Endodermal cell (in vitro differentiated cells): ENCODE data around the gene GAA. TPM values are rescaled to one million over a fixed set of nuclear protein-coding genes. Genes with fewer than 3 reads are reported as not detected.

Experiments
- DNase-seq: peaks from one replicate; pipeline ENCODE4 v3.0.0-alpha.2; 2017
- H3K27ac ChIP-seq: 2 replicates; pipeline ENCODE4 v1.5.1; 2013; ENCODE audit warnings: mild to moderate bottlenecking, low read depth, low read length, moderate library complexity
- H3K27me3 ChIP-seq: 2 replicates; pipeline ENCODE4 v1.6.1; 2013; ENCODE audit warnings: mild to moderate bottlenecking, low read length, moderate library complexity; ENCODE audit not compliant: insufficient read depth, control insufficient read depth, poor library complexity, severe bottlenecking
- H3K36me3 ChIP-seq: 2 replicates; pipeline ENCODE4 v1.7.0; 2013; ENCODE audit warnings: mild to moderate bottlenecking, low read length, moderate library complexity; ENCODE audit not compliant: control insufficient read depth, insufficient read depth
- H3K4me1 ChIP-seq: one replicate; pipeline ENCODE4 v1.7.0; 2013; ENCODE audit warnings: low read length; ENCODE audit not compliant: control insufficient read depth, insufficient read depth
- H3K4me3 ChIP-seq: 2 replicates; pipeline ENCODE4 v1.5.1; 2013; ENCODE audit warnings: mild to moderate bottlenecking, low read length, moderate library complexity
- H3K9ac ChIP-seq: 2 replicates; pipeline ENCODE4 v1.6.1; 2013; ENCODE audit warnings: mild to moderate bottlenecking, low read length, moderate library complexity; ENCODE audit not compliant: poor library complexity, severe bottlenecking; ENCODE audit errors: extremely low read depth
- H3K9me3 ChIP-seq: 2 replicates; pipeline ENCODE4 v1.6.1; 2013; ENCODE audit warnings: mild to moderate bottlenecking, low read length, moderate library complexity; ENCODE audit not compliant: control insufficient read depth
- H3K27ac Mint-ChIP-seq: 2 replicates; pipeline ENCODE4 v1.8.0; 2020; ENCODE audit warnings: mixed read lengths
- H3K27me3 Mint-ChIP-seq: 2 replicates; pipeline ENCODE4 v1.8.0; 2021; ENCODE audit warnings: mild to moderate bottlenecking, mixed read lengths; ENCODE audit not compliant: insufficient read depth
- H3K36me3 Mint-ChIP-seq: 2 replicates; pipeline ENCODE4 v1.8.0; 2020; ENCODE audit warnings: low read depth, mixed read lengths
- H3K4me1 Mint-ChIP-seq: 2 replicates; pipeline ENCODE4 v1.8.0; 2020; ENCODE audit warnings: mixed read lengths
- H3K4me3 Mint-ChIP-seq: 2 replicates; pipeline ENCODE4 v1.8.0; 2020; ENCODE audit warnings: mild to moderate bottlenecking, moderate library complexity, mixed read lengths
- H3K9me3 Mint-ChIP-seq: 2 replicates; pipeline ENCODE4 v1.8.0; 2020; ENCODE audit warnings: mild to moderate bottlenecking, mixed read lengths
- CTCF ChIP-seq: fragments of 200-600 bp; sonication (generic); conservative IDR thresholded peaks from 2 replicates; pipeline ENCODE4 v1.5.0; 2021; ENCODE audit warnings: antibody characterized with exemption, mild to moderate bottlenecking
- WGBS, 2 experiments: methylation state at CpG; one replicate each; pipeline versions ENCODE4 v1.1.5 to v1.1.7; 2013; ENCODE audit warnings: missing lambda C conversion rate in 2 of 2, mixed read lengths in 1 of 2; ENCODE audit not compliant: insufficient coverage in 1 of 2, insufficient read length in 1 of 2; 5-methylcytosine and 5-hydroxymethylcytosine counted together
- total RNA-seq, 2 donors: library from RNA; stranded (reverse); fragmentation: NEBNext Ultra II Directional in 1 of 2; extraction: Animal tissue kit (Norgen Biotek cat#: 25700) in 1 of 2; gene quantifications; 2 replicates in 1 of 2; 3 replicates in 1 of 2; pipeline ENCODE4 v1.2.1, GENCODE V29; 2021

Gene GAA
- total RNA-seq, 2 donors from 2014 or later = 46.4 to 72.3 TPM

GRCh38 chr17:80160536-80160935 is 59.2 kb downstream of the GAA start:
- Mint-ChIP-seq H3K4me3 (no peak overlapping the region), H3K9me3 (peaks cover 24% of the 10 kb centered on the region), H3K4me1 (peaks cover 15% of the 10 kb centered on the region), H3K27me3 (no peaks in the 10 kb centered on the region), H3K36me3 (peaks cover 3% of the 10 kb centered on the region), H3K27ac (no peak overlapping the region)
- H3K4me3 ChIP-seq = no peak overlapping the region
- H3K9me3 ChIP-seq = peaks cover 27% of the 10 kb centered on the region
- DNase-seq = no peak
- no peak overlapping the region for H3K27ac ChIP-seq
- no peak for TF ChIP-seq CTCF
- no peaks in the 10 kb centered on the region for H3K4me1 ChIP-seq
- no peaks in the 10 kb centered on the region for H3K36me3 ChIP-seq
- WGBS, 2 experiments = 29 to 31% methylated on average over 3 of the region's 3 CpGs
- no peaks in the 10 kb centered on the region for H3K27me3 ChIP-seq
- no peak overlapping the region for H3K9ac ChIP-seq

- no peaks in the 10 kb centered on the region for H3K36me3 ChIP-seq
- Mint-ChIP-seq H3K36me3 (no peaks in the 10 kb centered on the region), H3K4me1 (peaks cover 15% of the 10 kb centered on the region), H3K9me3 (no peaks in the 10 kb centered on the region), H3K27ac (no peak overlapping the region), H3K4me3 (no peak overlapping the region), H3K27me3 (no peaks in the 10 kb centered on the region)
- DNase-seq = no peak
- H3K4me3 ChIP-seq = no peak overlapping the region
- no peaks in the 10 kb centered on the region for H3K4me1 ChIP-seq
- H3K9ac ChIP-seq = no peak overlapping the region
- TF ChIP-seq CTCF = no peak
- 96% methylated on average over 4 of the region's 4 CpGs; no CpG with 5 or more reads in 1 of the 2 experiments for WGBS, 2 experiments
- H3K27ac ChIP-seq = no peak overlapping the region
- no peaks in the 10 kb centered on the region for H3K9me3 ChIP-seq
- no peaks in the 10 kb centered on the region for H3K27me3 ChIP-seq
Observed at GRCh38 chr17:80163336-80163735, 62.0 kb downstream of the GAA start.

GRCh38 chr17:80164185-80164584 is 62.8 kb downstream of the GAA start:
- TF ChIP-seq CTCF = no peak
- Histone ChIP-seq H3K9ac (no peak overlapping the region), H3K4me3 (no peak overlapping the region), H3K27ac (no peak overlapping the region), H3K27me3 (no peaks in the 10 kb centered on the region), H3K4me1 (no peaks in the 10 kb centered on the region), H3K9me3 (no peaks in the 10 kb centered on the region), H3K36me3 (no peaks in the 10 kb centered on the region)
- Mint-ChIP-seq H3K9me3 (no peaks in the 10 kb centered on the region), H3K27me3 (no peaks in the 10 kb centered on the region), H3K36me3 (no peaks in the 10 kb centered on the region), H3K4me3 (no peak overlapping the region), H3K4me1 (peaks cover 15% of the 10 kb centered on the region), H3K27ac (no peak overlapping the region)
- WGBS, 2 experiments = 84 to 86% methylated on average over 11 of the region's 11 CpGs
- no peak for DNase-seq
